ENCODE data around the gene FAM229B. TPM values are rescaled to one million over a fixed set of nuclear protein-coding genes. Genes with fewer than 3 reads are reported as not detected.
"Not testable (repeated sequence)": the region's sequence is repeated elsewhere in the genome, so short reads cannot be mapped to it uniquely, and the experiment has no call there.

FAM229B gene
- total and polyA plus RNA-seq, 2 donors (not counting 1 experiment from before 2014, with no cell fraction given), result 20.3 to 23.8 TPM

DNA sequence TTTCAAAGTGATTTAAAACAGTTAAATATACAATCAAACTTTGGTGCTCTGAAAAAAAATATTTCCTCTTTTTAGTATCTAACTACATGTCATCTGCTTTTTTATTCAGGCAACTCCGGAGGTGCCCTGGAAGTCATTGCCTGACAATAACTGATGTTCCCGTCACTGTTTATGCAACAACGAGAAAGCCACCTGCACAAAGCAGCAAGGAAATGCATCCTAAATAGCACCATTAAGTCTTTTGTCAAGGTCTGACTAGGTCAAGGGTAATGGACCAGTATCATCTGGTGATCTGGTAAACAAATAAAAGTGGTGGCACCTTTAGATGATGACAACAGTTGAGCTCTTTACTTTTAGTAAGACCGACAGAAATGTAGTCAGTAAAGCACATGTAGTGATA lies 13.2 kb downstream of the FAM229B start:
- H3K9ac ChIP-seq (ENCODE audit: insufficient read depth, low read length), result no peak overlapping the region
- no peaks in the 10 kb centered on the region for H4K20me1 ChIP-seq (ENCODE audit: control insufficient read depth, extremely low read depth, insufficient read depth, low read length)
- no peaks in the 10 kb centered on the region for H3K9me3 ChIP-seq (ENCODE audit: control insufficient read depth, insufficient read depth, low read depth, low read length)
- no peaks in the 10 kb centered on the region for H3K36me3 ChIP-seq (ENCODE audit: control insufficient read depth, insufficient read depth, low read length)
- H3K27ac ChIP-seq (ENCODE audit: insufficient read depth, low read length), result no peak overlapping the region
- H3K4me2 ChIP-seq (ENCODE audit: extremely low read depth, insufficient read depth, low read length), result no peak overlapping the region
- TF ChIP-seq, protein P1, sequence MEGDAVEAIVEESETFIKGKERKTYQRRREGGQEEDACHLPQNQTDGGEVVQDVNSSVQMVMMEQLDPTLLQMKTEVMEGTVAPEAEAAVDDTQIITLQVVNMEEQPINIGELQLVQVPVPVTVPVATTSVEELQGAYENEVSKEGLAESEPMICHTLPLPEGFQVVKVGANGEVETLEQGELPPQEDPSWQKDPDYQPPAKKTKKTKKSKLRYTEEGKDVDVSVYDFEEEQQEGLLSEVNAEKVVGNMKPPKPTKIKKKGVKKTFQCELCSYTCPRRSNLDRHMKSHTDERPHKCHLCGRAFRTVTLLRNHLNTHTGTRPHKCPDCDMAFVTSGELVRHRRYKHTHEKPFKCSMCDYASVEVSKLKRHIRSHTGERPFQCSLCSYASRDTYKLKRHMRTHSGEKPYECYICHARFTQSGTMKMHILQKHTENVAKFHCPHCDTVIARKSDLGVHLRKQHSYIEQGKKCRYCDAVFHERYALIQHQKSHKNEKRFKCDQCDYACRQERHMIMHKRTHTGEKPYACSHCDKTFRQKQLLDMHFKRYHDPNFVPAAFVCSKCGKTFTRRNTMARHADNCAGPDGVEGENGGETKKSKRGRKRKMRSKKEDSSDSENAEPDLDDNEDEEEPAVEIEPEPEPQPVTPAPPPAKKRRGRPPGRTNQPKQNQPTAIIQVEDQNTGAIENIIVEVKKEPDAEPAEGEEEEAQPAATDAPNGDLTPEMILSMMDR (conservative IDR thresholded peaks at IDR 0.05 in 1 of 2, IDR thresholded peaks at IDR 0.05 in 1 of 2; ENCODE audit: low read depth in 1 of 2, low read length in 2 of 2), result no peak
- no peaks in the 10 kb centered on the region for H3K27me3 ChIP-seq (ENCODE audit: control insufficient read depth, insufficient read depth, low read length)
- H3K79me2 ChIP-seq (ENCODE audit: control insufficient read depth, insufficient read depth, low read length), result no peaks in the 10 kb centered on the region
- no peak overlapping the region for H3K4me3 ChIP-seq (replicated peaks in 1 of 4; ENCODE audit: control extremely low read depth in 1 of 4, insufficient read depth in 1 of 4, low read depth in 3 of 4, low read length in 4 of 4)
- H3K4me1 ChIP-seq (ENCODE audit: control insufficient read depth, extremely low read depth, insufficient read depth, low read length), result no peaks in the 10 kb centered on the region
- no peak overlapping the region for H2AFZ ChIP-seq (ENCODE audit: low read length)
- DNase-seq (ENCODE audit: low read depth in 2 of 2), result no peak

DNA sequence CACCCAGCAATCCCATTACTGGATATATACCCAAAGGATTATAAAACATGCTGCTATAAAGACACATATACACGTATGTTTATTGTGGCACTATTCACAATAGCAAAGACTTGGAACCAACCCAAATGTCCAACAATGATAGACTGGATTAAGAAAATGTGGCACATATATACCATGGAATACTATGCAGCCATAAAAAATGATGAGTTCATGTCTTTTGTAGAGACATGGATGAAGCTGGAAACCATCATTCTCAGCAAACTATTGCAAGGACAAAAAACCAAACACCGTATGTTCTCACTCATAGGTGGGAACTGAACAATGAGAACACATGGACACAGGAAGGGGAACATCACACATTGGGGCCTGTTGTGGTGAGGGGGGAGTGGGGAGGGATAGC lies 18.6 kb downstream of the FAM229B start:
- H3K27ac ChIP-seq (ENCODE audit: insufficient read depth, low read length); DNase-seq (ENCODE audit: low read depth in 2 of 2); H3K9me3 ChIP-seq (ENCODE audit: control insufficient read depth, insufficient read depth, low read depth, low read length); H3K4me2 ChIP-seq (ENCODE audit: extremely low read depth, insufficient read depth, low read length); H3K4me3 ChIP-seq (replicated peaks in 1 of 4; ENCODE audit: control extremely low read depth in 1 of 4, insufficient read depth in 1 of 4, low read depth in 3 of 4, low read length in 4 of 4); H3K4me1 ChIP-seq (ENCODE audit: control insufficient read depth, extremely low read depth, insufficient read depth, low read length); H3K79me2 ChIP-seq (ENCODE audit: control insufficient read depth, insufficient read depth, low read length); H4K20me1 ChIP-seq (ENCODE audit: control insufficient read depth, extremely low read depth, insufficient read depth, low read length); H3K9ac ChIP-seq (ENCODE audit: insufficient read depth, low read length); H2AFZ ChIP-seq (ENCODE audit: low read length); H3K27me3 ChIP-seq (ENCODE audit: control insufficient read depth, insufficient read depth, low read length): not testable (repeated sequence)
- peaks cover 17% of the 10 kb centered on the region for H3K36me3 ChIP-seq (ENCODE audit: control insufficient read depth, insufficient read depth, low read length)

DNA sequence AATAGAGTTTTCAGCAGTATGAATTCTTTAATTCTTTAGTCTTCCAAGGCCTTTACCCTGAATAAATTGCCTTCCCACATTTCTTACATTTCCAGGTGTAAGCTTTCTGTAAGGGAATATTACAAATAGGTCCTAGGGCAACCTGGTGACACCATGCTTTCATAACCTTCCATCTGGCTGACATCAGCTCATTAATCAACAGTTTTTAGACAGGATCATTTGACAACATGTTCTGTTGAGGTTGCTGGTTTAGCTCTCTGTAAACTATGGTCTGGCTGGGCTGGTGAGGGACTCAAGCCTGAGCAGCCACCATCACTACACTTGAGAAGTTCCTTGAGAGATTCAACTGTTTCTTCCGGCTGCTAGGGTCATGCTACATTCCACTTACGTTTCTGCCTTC lies 19.2 kb downstream of the FAM229B start:
- H3K27ac ChIP-seq (ENCODE audit: insufficient read depth, low read length), result no peak overlapping the region
- H3K9me3 ChIP-seq (ENCODE audit: control insufficient read depth, insufficient read depth, low read depth, low read length), result no peaks in the 10 kb centered on the region
- DNase-seq (ENCODE audit: low read depth in 2 of 2), result no peak
- H3K36me3 ChIP-seq (ENCODE audit: control insufficient read depth, insufficient read depth, low read length), result peaks cover 17% of the 10 kb centered on the region
- no peak overlapping the region for H2AFZ ChIP-seq (ENCODE audit: low read length)
- TF ChIP-seq, protein P1 (conservative IDR thresholded peaks at IDR 0.05 in 1 of 2, IDR thresholded peaks at IDR 0.05 in 1 of 2; ENCODE audit: low read depth in 1 of 2, low read length in 2 of 2), result no peak
- no peak for TF ChIP-seq EZH2 (IDR thresholded peaks at IDR 0.05; ENCODE audit: low read length, missing control alignments)
- H3K4me1 ChIP-seq (ENCODE audit: control insufficient read depth, extremely low read depth, insufficient read depth, low read length), result no peaks in the 10 kb centered on the region
- no peaks in the 10 kb centered on the region for H4K20me1 ChIP-seq (ENCODE audit: control insufficient read depth, extremely low read depth, insufficient read depth, low read length)
- no peak overlapping the region for H3K4me3 ChIP-seq (replicated peaks in 1 of 4; ENCODE audit: control extremely low read depth in 1 of 4, insufficient read depth in 1 of 4, low read depth in 3 of 4, low read length in 4 of 4)
- H3K79me2 ChIP-seq (ENCODE audit: control insufficient read depth, insufficient read depth, low read length), result no peaks in the 10 kb centered on the region
- H3K9ac ChIP-seq (ENCODE audit: insufficient read depth, low read length), result no peak overlapping the region
- H3K27me3 ChIP-seq (ENCODE audit: control insufficient read depth, insufficient read depth, low read length), result no peaks in the 10 kb centered on the region
- H3K4me2 ChIP-seq (ENCODE audit: extremely low read depth, insufficient read depth, low read length), result no peak overlapping the region
